Astrocyte (in vitro differentiated cells and primary cell): ENCODE data around the gene TOLLIP.

Experiments
- EZH2 ChIP-seq: IDR thresholded peaks from 2 replicates; pipeline ENCODE4 v1.6.1; 2012; ENCODE audit warnings: mild to moderate bottlenecking, low read length, inconsistent platforms; ENCODE audit not compliant: insufficient read depth
- TF ChIP-seq, protein P1 (sequence below): IDR thresholded peaks from 2 replicates; pipeline ENCODE4 v1.5.1; 2011; ENCODE audit warnings: low read depth, mild to moderate bottlenecking, inconsistent platforms, low read length, moderate library complexity; ENCODE audit not compliant: insufficient read depth

DNA sequence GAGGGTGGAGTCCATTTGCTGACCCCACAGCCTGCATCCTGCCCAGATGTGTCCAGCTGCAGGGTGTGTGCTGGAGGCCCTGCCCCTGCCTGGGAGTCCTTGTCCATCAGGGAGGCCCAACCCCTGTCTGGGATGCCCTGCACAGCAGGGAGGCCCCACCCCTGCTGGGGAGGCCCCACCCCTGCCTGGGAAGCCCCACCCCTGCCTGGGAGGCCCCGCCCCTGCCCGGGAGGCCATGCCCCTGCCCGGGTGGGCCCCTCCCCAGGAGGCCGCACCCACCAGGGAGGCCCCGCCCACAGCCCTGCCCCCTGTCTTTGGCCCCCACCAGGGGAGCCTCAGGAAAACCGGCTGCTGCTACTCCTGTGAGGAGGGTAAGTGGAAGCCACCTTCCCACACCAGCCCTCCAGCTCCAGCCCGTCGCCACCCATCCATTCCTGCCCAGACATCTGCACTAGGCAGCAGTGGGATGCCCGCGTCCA is 49.4 kb downstream of the TOLLIP start:
- TF ChIP-seq, protein P1, sequence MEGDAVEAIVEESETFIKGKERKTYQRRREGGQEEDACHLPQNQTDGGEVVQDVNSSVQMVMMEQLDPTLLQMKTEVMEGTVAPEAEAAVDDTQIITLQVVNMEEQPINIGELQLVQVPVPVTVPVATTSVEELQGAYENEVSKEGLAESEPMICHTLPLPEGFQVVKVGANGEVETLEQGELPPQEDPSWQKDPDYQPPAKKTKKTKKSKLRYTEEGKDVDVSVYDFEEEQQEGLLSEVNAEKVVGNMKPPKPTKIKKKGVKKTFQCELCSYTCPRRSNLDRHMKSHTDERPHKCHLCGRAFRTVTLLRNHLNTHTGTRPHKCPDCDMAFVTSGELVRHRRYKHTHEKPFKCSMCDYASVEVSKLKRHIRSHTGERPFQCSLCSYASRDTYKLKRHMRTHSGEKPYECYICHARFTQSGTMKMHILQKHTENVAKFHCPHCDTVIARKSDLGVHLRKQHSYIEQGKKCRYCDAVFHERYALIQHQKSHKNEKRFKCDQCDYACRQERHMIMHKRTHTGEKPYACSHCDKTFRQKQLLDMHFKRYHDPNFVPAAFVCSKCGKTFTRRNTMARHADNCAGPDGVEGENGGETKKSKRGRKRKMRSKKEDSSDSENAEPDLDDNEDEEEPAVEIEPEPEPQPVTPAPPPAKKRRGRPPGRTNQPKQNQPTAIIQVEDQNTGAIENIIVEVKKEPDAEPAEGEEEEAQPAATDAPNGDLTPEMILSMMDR = no peak
- no peak for TF ChIP-seq EZH2
